Measurements from ENCODE around the gene TMEM187.

Gene TMEM187

GRCh38 chrX:154024271-154024670 is 51.7 kb downstream of the TMEM187 start:
- intact Hi-C loops (cut with micrococcal nuclease), result no loop called here

GRCh38 chrX:154025230-154025629 is 52.7 kb downstream of the TMEM187 start:
- H3K4me1 Mint-ChIP-seq (ENCODE audit: low read depth), result peaks cover 34% of the 10 kb centered on the region
- H3K4me3 Mint-ChIP-seq, result no peak overlapping the region
- no peaks in the 10 kb centered on the region for H3K9me3 Mint-ChIP-seq
- H3K27me3 Mint-ChIP-seq, result no peaks in the 10 kb centered on the region
- peaks cover 52% of the 10 kb centered on the region for H3K36me3 Mint-ChIP-seq (ENCODE audit: low read depth)
- intact Hi-C loops (cut with micrococcal nuclease), result no loop called here
- H3K27ac Mint-ChIP-seq, result no peak overlapping the region

More at GRCh38 chrX:154024271-154024670, 51.7 kb downstream of the TMEM187 start:
- Mint-ChIP-seq H3K27me3 (no peaks in the 10 kb centered on the region), H3K4me1 (ENCODE audit: low read depth) (peaks cover 29% of the 10 kb centered on the region), H3K4me3 (no peak overlapping the region), H3K27ac (no peak overlapping the region), H3K9me3 (no peaks in the 10 kb centered on the region), H3K36me3 (ENCODE audit: low read depth) (peaks cover 45% of the 10 kb centered on the region)

GRCh38 chrX:154026136-154027021 is 53.8 kb downstream of the TMEM187 start:
- Mint-ChIP-seq H3K9me3 (no peaks in the 10 kb centered on the region), H3K4me3 (no peak overlapping the region), H3K4me1 (ENCODE audit: low read depth) (peaks cover 24% of the 10 kb centered on the region), H3K27ac (no peak overlapping the region), H3K27me3 (no peaks in the 10 kb centered on the region), H3K36me3 (ENCODE audit: low read depth) (peaks cover 59% of the 10 kb centered on the region)
- intact Hi-C loops (cut with micrococcal nuclease), result no loop called here

- peaks cover 65% of the 10 kb centered on the region for H3K36me3 Mint-ChIP-seq (ENCODE audit: low read depth)
- H3K4me3 Mint-ChIP-seq, result no peak overlapping the region
Measured at GRCh38 chrX:154027022-154027402, 54.5 kb downstream of the TMEM187 start.

GRCh38 chrX:154027986-154028385 is 55.4 kb downstream of the TMEM187 start:
- H3K27me3 Mint-ChIP-seq, result no peaks in the 10 kb centered on the region
- H3K9me3 Mint-ChIP-seq, result no peaks in the 10 kb centered on the region
- H3K4me1 Mint-ChIP-seq (ENCODE audit: low read depth), result peaks cover 28% of the 10 kb centered on the region
- H3K27ac Mint-ChIP-seq, result peak overlapping the region; percentile 47
- peaks cover 71% of the 10 kb centered on the region for H3K36me3 Mint-ChIP-seq (ENCODE audit: low read depth)
- no peak overlapping the region for H3K4me3 Mint-ChIP-seq
- intact Hi-C loops (cut with micrococcal nuclease), result no loop called here

More at GRCh38 chrX:154027022-154027402, 54.5 kb downstream of the TMEM187 start:
- no peaks in the 10 kb centered on the region for H3K9me3 Mint-ChIP-seq
- no peaks in the 10 kb centered on the region for H3K27me3 Mint-ChIP-seq
- no peak overlapping the region for H3K27ac Mint-ChIP-seq
- peaks cover 26% of the 10 kb centered on the region for H3K4me1 Mint-ChIP-seq (ENCODE audit: low read depth)
- intact Hi-C loops (cut with micrococcal nuclease), result no loop called here

- Mint-ChIP-seq H3K27ac (no peak overlapping the region), H3K9me3 (no peaks in the 10 kb centered on the region), H3K36me3 (ENCODE audit: low read depth) (peaks cover 72% of the 10 kb centered on the region), H3K4me1 (ENCODE audit: low read depth) (peaks cover 22% of the 10 kb centered on the region), H3K4me3 (no peak overlapping the region), H3K27me3 (no peaks in the 10 kb centered on the region)
- intact Hi-C loops (cut with micrococcal nuclease), result no loop called here
Measured at GRCh38 chrX:154028502-154029184, 56.1 kb downstream of the TMEM187 start.

- Mint-ChIP-seq H3K4me1 (ENCODE audit: low read depth) (peaks cover 22% of the 10 kb centered on the region), H3K27me3 (no peaks in the 10 kb centered on the region), H3K36me3 (ENCODE audit: low read depth) (peaks cover 80% of the 10 kb centered on the region), H3K4me3 (no peak overlapping the region), H3K9me3 (no peaks in the 10 kb centered on the region), H3K27ac (no peak overlapping the region)
- intact Hi-C loops (cut with micrococcal nuclease), result no loop called here
Measured at GRCh38 chrX:154029439-154029838, 56.9 kb downstream of the TMEM187 start.

- H3K27me3 Mint-ChIP-seq, result no peaks in the 10 kb centered on the region
- H3K4me1 Mint-ChIP-seq (ENCODE audit: low read depth), result peaks cover 22% of the 10 kb centered on the region
- H3K27ac Mint-ChIP-seq, result no peak overlapping the region
- intact Hi-C loops (cut with micrococcal nuclease), result no loop called here
- H3K9me3 Mint-ChIP-seq, result no peaks in the 10 kb centered on the region
- H3K36me3 Mint-ChIP-seq (ENCODE audit: low read depth), result peaks cover 86% of the 10 kb centered on the region
- no peak overlapping the region for H3K4me3 Mint-ChIP-seq
Measured at GRCh38 chrX:154030266-154030665, 57.7 kb downstream of the TMEM187 start.

- H3K4me3 Mint-ChIP-seq, result no peak overlapping the region
- H3K36me3 Mint-ChIP-seq (ENCODE audit: low read depth), result peaks cover 92% of the 10 kb centered on the region
- H3K27ac Mint-ChIP-seq, result no peak overlapping the region
- H3K27me3 Mint-ChIP-seq, result no peaks in the 10 kb centered on the region
- H3K4me1 Mint-ChIP-seq (ENCODE audit: low read depth), result peaks cover 22% of the 10 kb centered on the region
- intact Hi-C loops (cut with micrococcal nuclease), result no loop called here
- no peaks in the 10 kb centered on the region for H3K9me3 Mint-ChIP-seq
Measured at GRCh38 chrX:154030715-154031305, 58.3 kb downstream of the TMEM187 start.

GRCh38 chrX:154032160-154032559 is 59.6 kb downstream of the TMEM187 start:
- Mint-ChIP-seq H3K27me3 (no peaks in the 10 kb centered on the region), H3K4me3 (no peak overlapping the region), H3K27ac (no peak overlapping the region), H3K4me1 (ENCODE audit: low read depth) (peaks cover 22% of the 10 kb centered on the region), H3K36me3 (ENCODE audit: low read depth) (peaks cover 93% of the 10 kb centered on the region), H3K9me3 (no peaks in the 10 kb centered on the region)
- intact Hi-C loops (cut with micrococcal nuclease), result no loop called here

GRCh38 chrX:154032653-154033052 is 60.1 kb downstream of the TMEM187 start:
- peaks cover 88% of the 10 kb centered on the region for H3K36me3 Mint-ChIP-seq (ENCODE audit: low read depth)
- no peak overlapping the region for H3K27ac Mint-ChIP-seq
- peaks cover 22% of the 10 kb centered on the region for H3K4me1 Mint-ChIP-seq (ENCODE audit: low read depth)
- H3K9me3 Mint-ChIP-seq, result no peaks in the 10 kb centered on the region
- intact Hi-C loops (cut with micrococcal nuclease), result no loop called here
- no peaks in the 10 kb centered on the region for H3K27me3 Mint-ChIP-seq
- no peak overlapping the region for H3K4me3 Mint-ChIP-seq
